K562 (cell line): Measurements from ENCODE around the gene KISS1. TPM values are rescaled to one million over a fixed set of nuclear protein-coding genes. Genes with fewer than 3 reads are reported as not detected.

Experiments used
- polyA plus RNA-seq, 8 experiments: library from polyadenylated mRNA; depleted of rRNA in 4 of 8; stranded (reverse) in 5 of 8; unstranded in 3 of 8; fragments of >200 nt; fragmentation: Nextera tagmentation in 2 of 8; fragmentation: Illumina TruSeq in 1 of 8; extraction: Ambion mirVana in 2 of 8; extraction: Trizol in 1 of 8; gene quantifications; 2 replicates each; pipeline versions ENCODE4 v1.2.1 to v1.2.3, GENCODE V29; 2011 to 2014; ENCODE audit warnings: inconsistent platforms in 1 of 8, missing spikeins in 1 of 8
- total RNA-seq, 7 experiments: library from RNA; depleted of rRNA in 6 of 7; stranded (reverse); fragments of >200 nt in 6 of 7; fragmentation: Illumina TruSeq in 2 of 7; extraction: Trizol in 2 of 7; gene quantifications; 2 replicates each; pipeline versions ENCODE4 v1.2.1 to v1.2.3, GENCODE V29; 2011 to 2021; ENCODE audit warnings: low replicate concordance in 1 of 7
- TF ChIP-seq, protein P1 (sequence below): fragments of 200-600 bp; sonication (generic); IDR thresholded peaks from one replicate; pipeline ENCODE4 v1.6.1; 2012; ENCODE audit warnings: mild to moderate bottlenecking, low read depth, low read length, inconsistent platforms

KISS1 gene
- total and polyA plus RNA-seq, 9 of the 15 experiments (the other 6 are each of a cell fraction or from before 2014, with no cell fraction given): 0.31 TPM; not detected in 8

DNA sequence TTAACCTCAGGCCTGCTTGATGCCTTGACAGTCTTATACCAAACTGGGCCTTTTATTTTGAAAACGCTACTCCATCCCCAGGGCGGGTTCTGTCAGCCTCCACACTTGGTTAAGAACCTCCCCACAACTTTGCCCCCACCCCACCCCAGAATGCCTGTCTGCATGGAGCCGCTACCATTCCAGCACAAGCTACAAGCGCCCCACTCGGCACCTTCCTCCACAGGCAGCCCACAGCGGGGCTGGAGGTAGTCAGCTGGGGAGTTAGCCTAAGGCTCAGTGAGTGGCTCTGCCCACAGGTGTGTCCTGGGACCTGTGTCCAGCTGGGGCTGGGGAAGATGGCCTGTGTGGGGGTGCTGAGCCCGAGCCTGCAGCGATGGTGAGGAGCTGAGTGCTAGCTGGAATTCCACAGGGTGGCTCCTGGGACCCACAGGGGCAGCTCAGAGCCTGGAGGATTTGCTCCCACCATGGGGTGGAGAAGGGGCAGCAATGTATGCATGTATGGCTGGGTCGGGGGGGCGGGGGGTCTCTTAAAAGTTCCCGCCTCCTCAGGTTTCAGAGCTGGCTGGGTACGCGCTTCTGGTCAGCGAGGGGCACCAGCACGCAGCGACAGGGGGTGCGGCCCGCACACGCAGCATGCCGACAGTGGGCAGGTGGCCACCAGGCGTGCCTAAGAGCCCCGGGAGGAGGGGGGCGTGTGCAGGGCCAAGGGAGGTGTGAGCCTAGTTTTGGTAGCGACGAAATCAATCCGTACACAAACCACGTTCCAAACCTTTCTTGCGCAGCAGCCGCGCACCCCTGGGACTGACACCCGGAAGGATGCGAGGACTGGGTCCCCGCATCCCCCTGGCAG lies 45.4 kb downstream of the KISS1 start (continued):
- TF ChIP-seq, protein P1, sequence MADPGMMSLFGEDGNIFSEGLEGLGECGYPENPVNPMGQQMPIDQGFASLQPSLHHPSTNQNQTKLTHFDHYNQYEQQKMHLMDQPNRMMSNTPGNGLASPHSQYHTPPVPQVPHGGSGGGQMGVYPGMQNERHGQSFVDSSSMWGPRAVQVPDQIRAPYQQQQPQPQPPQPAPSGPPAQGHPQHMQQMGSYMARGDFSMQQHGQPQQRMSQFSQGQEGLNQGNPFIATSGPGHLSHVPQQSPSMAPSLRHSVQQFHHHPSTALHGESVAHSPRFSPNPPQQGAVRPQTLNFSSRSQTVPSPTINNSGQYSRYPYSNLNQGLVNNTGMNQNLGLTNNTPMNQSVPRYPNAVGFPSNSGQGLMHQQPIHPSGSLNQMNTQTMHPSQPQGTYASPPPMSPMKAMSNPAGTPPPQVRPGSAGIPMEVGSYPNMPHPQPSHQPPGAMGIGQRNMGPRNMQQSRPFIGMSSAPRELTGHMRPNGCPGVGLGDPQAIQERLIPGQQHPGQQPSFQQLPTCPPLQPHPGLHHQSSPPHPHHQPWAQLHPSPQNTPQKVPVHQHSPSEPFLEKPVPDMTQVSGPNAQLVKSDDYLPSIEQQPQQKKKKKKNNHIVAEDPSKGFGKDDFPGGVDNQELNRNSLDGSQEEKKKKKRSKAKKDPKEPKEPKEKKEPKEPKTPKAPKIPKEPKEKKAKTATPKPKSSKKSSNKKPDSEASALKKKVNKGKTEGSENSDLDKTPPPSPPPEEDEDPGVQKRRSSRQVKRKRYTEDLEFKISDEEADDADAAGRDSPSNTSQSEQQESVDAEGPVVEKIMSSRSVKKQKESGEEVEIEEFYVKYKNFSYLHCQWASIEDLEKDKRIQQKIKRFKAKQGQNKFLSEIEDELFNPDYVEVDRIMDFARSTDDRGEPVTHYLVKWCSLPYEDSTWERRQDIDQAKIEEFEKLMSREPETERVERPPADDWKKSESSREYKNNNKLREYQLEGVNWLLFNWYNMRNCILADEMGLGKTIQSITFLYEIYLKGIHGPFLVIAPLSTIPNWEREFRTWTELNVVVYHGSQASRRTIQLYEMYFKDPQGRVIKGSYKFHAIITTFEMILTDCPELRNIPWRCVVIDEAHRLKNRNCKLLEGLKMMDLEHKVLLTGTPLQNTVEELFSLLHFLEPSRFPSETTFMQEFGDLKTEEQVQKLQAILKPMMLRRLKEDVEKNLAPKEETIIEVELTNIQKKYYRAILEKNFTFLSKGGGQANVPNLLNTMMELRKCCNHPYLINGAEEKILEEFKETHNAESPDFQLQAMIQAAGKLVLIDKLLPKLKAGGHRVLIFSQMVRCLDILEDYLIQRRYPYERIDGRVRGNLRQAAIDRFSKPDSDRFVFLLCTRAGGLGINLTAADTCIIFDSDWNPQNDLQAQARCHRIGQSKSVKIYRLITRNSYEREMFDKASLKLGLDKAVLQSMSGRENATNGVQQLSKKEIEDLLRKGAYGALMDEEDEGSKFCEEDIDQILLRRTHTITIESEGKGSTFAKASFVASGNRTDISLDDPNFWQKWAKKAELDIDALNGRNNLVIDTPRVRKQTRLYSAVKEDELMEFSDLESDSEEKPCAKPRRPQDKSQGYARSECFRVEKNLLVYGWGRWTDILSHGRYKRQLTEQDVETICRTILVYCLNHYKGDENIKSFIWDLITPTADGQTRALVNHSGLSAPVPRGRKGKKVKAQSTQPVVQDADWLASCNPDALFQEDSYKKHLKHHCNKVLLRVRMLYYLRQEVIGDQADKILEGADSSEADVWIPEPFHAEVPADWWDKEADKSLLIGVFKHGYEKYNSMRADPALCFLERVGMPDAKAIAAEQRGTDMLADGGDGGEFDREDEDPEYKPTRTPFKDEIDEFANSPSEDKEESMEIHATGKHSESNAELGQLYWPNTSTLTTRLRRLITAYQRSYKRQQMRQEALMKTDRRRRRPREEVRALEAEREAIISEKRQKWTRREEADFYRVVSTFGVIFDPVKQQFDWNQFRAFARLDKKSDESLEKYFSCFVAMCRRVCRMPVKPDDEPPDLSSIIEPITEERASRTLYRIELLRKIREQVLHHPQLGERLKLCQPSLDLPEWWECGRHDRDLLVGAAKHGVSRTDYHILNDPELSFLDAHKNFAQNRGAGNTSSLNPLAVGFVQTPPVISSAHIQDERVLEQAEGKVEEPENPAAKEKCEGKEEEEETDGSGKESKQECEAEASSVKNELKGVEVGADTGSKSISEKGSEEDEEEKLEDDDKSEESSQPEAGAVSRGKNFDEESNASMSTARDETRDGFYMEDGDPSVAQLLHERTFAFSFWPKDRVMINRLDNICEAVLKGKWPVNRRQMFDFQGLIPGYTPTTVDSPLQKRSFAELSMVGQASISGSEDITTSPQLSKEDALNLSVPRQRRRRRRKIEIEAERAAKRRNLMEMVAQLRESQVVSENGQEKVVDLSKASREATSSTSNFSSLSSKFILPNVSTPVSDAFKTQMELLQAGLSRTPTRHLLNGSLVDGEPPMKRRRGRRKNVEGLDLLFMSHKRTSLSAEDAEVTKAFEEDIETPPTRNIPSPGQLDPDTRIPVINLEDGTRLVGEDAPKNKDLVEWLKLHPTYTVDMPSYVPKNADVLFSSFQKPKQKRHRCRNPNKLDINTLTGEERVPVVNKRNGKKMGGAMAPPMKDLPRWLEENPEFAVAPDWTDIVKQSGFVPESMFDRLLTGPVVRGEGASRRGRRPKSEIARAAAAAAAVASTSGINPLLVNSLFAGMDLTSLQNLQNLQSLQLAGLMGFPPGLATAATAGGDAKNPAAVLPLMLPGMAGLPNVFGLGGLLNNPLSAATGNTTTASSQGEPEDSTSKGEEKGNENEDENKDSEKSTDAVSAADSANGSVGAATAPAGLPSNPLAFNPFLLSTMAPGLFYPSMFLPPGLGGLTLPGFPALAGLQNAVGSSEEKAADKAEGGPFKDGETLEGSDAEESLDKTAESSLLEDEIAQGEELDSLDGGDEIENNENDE: no peak
